GF-D8 (cell line): ENCODE data around the gene FANCD2.
"Not testable (repeated sequence)": the region's sequence is repeated elsewhere in the genome, so short reads cannot be mapped to it uniquely, and the experiment has no call there.

Experiments
- DNase-seq: peaks from one replicate; lab custom pipeline; 2025; lab: John Stamatoyannopoulos, UW

The FANCD2 gene

DNA sequence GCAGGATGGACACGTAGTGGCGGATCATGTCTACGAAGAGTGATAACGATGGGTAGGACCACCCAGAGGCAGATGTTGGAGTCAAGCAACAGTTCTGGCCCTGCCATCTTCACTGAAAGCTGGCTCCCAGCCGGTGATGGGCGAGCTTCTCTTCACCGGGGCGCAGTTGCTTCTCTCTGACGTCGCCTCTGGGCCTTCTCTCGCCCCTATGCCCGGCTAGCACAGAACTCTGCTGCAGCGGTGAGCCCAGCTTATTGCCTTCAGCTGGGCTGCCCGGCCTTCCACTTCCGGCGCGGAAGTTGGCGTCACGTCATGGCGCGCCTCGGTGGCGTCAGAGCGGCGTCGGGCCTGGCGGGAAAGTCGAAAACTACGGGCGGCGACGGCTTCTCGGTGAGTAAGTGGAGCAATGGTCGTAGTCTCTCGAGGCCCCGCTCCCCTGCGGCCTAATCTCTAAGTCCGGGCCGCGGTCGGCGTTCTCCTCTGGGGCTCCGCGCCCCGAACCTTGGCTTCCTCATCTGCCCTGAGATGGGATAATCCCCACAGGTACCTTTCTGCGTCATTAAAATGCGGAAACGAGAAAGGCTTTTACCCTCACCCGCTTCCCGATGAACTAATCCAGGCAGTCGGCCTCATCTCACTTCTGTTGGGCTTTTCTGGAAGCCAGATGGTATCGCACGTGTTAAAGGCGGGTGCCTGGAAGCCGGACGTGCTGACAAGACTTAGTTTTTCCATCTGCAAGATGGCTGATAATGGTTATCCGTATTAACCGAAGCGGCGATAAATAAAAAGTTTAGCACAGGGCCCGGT is at the start of gene FANCD2:
Gene FANCD2, plus strand, starts transcription at position 354 of the 807 bp plus-strand sequence. CDS start 2,221 bp downstream, outside the sequence.
- DNase-seq: peak; percentile 45

DNA sequence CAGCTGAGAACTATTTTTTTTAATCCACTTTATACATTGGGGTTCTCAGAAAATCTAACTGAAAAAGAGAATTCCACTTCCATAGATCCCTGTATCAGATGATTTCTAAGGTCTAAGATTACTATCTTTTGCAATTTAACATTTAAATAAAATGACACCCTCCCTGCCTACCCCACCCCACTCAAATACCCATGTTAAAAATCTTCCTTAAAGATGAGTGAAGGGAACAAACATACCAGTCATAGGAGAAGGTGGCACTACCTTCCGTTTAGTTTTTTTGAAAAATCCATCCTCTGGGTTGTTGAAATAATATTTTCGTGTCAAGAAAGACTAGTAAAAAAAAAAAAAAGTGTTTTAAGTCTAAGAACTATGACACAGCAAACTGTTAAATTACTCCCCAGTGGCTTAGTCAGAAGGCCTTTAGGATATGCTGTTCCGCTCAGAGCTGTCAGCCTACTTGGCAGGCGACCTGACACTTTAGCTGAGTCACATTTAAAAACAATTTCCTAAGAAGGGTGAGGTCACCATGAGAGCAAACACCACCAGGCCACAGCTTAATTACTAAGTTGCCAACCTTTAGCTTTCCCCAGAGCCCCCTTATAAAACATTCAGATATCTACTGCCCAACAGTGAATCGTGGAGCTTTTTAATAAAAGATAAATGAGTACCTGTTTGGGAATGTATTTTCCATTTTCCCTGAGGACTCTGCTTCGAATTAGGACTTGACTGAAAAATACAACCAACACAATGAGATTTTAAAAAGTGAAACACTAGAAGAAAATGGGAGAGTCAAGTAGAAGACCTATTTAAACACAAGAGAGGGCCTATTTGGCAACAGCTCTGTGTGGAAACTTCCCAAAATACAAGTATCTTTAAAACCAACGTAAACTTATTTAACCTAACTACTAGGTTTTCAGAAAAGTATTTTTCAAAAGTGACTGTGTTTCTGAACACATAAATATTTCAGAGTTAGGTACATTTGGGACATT is 49.2 kb upstream of the FANCD2 start:
- DNase-seq: peak; percentile 92

DNA sequence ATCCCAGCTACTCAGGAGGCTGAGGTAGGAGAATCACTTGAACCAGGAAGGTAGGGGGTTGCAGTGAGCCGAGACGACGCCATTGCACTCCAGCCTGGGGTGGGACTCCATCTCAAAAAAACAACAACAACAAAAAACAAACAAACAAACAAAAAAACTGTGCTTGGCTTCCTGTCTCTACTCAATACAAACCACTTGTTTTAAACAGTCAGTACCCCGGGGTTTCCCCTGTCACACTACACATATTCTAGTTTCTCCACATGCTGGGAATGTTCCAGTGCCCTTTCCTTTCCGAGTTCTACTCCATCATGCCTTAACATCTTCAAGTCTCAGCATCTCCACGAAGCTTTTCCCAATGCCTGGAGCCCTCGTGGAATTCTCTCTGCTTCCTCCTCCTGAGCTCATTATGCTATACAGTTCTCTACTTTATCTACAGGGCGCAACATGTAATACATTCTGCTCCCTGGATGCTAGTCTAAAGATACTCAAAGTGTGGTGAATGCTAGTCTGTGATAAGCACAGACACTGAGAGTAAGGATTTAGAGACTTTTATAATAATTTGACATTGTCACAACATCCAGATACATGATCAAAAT is 47.4 kb upstream of the FANCD2 start:
- DNase-seq: no peak

DNA sequence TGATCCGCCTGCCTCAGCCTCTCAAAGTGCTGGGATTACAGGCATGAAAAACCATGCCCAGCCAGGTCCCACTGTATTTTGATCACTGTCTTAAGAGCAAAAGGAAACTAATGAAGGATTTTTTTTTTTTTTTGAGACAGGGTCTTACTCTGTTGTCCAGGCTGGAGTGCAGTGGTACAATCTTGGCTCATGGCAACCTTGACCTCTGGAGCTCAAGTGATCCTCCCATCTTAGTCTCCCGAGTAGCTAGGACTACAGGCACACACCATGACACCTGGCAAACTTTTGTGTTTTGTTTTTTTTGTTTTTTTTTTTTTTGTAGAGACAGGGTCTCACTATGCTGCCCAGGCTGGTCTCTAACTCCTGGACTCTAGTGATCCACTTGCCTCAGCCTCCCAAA is 46.0 kb upstream of the FANCD2 start:
- no peak for DNase-seq

DNA sequence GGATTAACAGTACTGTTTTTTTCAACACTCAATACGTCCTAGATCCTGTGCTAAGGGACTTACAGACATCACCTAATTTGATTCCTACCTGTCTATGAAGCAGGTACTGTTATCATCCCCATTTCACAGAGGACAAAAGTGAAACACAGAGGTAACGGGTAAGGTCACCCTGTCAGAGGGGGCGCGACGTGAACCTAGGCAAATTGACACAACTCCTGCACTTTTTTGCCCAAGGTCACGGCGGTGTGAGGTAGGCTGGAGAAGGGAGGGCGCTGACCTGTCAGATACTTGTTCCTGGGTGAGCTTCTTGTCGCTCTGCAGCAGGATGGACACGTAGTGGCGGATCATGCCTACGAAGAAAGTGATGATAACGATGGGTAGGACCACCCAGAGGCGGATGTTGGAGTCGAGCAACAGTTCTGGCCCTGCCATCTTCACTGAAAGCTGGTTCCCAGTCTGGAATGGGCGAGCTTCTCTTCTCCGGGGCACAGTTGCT is 40.0 kb upstream of the FANCD2 start:
- DNase-seq: no peak

DNA sequence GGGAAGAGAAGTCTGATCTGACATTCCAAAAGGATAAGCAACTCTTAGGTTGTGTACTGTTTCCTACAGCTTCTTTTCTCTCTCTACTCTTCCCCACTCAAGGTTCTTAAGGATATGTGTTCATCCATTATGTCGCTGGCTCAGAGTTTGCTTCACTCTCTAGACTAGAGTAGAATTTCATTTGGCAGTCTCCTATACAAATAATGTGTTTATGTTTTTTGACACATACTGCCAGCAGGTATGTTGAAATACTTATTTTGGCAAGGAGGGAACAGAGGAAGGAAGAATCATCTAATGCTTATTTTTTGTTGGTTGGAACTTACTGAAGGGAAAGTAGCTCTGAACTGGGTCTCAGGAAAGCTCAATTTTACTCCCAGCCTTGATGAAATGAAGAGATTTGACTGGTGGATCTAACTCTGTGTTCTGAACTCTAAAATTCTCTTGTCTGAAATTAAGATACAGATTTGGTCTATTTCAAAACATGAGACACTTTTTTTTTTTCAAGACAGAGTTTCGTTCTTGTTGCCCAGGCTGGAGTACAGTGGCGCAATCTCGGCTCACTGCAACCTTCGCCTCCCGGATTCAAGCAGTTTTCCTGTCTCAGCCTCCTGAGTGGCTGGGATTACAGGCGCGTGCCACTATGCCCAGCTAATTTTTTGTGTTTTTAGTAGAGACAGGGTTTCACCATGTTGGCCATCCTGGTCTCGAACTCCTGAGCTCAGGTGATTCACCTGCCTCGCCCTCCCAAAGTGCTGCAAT is 32.0 kb upstream of the FANCD2 start:
- DNase-seq: no peak

DNA sequence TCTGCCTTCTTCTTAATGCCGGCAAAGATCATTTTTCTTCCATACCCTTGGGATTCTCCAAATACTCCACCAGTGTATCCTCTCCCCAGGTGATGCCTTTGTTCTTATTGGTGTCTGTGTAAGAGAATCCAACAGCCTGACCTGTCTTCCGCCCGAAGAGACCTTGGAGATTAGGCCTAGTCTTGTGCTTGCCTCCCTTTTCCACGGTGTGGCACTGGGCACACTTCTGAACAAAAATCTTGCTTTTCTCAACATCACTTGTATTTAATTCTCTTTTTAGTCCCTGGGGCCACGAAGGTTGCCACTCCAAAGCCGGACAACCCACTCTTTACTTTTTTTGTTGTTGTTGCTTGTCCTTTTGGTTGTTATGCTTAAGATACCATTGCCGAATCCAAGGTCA is 25.6 kb upstream of the FANCD2 start:
- DNase-seq: no peak

DNA sequence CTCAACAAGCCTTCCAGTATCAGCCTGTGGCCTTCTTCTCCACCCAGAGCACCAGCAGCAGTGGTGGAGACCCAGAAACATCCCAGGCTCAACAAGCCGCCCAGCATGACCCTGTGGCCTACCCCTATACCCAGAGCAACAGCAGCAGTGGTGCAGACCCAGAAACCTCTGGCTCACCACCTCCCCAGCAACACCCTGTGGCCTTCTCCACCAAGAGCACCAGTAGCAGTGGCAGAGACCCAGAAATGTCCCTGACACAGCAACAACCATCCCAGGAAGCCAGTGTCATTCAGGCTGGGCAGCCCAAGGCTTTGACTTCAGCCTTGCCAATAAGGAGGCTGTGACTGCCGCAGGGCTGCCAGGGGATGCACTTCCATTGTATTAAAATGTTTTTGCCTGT is 23.3 kb upstream of the FANCD2 start:
- DNase-seq: no peak

DNA sequence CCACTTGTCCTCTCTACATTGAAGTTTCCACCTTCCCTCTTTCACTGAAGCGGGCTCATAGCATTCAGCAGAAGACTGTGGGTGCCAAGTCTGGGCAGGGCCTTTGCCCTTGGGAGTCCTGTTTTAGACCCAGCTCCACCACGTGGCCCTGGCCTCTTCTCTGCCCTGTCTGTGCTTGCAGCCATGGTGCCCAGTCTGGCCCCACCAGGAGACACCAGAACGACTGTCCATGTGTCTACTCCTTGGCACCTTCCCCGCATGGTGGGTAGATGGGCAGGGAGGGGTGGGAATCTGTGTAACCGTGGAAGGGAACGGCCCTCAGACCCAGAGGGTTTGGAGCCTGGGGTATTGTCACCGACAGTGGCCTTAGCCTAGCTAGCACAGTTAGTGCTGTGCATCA is 21.7 kb upstream of the FANCD2 start:
- no peak for DNase-seq

DNA sequence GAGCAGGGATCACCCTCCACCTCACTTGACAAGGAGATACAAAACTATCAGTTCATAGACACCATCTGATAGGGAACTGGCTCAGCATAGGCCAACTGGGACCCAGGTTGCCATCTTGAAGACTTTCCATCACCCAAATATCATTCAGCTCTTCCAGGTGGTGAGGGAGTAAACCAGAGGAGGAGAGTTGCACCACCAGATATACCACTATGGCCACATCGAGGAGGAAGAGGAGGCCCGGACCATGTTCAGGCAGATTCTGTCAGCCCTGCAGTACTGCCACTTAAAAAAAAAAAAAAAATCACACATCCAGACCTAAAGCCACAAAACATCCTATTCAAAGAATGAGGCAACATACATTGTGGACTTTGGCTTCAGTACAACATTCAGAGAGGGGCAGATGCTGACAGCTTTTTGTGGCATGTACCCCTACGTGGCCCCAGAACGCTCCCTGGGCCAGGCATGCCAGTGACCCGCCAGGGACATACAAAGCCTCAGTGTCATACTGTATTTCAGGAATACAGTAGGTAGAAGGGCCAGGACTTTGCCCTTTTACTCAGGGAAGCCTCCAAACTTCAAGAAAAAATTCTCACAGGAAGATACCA is 21.2 kb upstream of the FANCD2 start:
- DNase-seq: no peak

DNA sequence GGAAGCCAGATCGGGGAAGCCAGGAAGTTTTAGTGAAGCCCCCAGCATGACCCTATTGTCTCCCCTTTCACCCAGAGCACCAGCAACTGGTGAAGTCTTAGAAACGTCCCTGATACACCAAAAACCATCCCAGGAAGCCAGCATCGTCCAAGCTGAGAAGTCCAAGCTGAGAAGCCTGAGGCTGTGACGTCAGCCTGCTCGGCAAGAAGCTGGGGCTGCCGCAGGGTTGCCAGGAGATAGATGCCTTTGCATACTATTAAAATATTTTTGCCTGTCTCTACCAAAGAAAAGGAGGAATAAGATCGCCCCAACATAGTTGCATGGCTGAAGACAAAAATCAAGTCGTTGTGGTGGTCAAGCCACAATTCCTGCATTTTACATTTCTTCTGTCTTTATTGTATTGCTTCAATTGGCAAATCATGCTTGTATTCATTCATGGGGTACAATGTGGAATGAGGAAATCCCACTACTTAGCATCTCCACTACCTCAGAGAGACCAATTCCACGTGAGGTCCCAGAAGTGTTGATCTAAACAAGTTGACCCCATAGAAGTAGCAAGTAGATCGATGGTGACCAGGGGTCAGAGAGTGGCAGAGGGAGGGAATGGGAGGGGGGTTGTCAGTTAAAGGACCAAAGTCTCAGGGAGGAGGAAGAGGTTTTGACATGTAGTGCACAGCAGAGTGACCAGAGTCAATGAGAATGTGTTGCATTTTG is 20.0 kb upstream of the FANCD2 start:
- no peak for DNase-seq

DNA sequence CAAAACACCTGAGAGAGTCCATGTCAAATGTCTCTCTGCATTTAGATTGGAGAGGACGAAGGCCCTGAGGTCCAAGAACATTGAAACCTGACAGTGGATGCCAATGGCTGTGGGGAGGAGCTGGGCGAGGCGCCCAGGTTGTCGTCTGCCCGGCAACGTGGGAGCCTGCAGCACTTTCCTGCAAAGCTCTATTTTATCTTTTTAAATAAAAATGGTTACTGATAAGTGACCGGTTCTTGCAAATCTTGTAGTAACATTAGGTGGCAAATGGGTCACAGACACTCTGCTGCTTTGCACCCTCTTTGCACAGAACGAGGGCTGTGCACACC is 19.5 kb upstream of the FANCD2 start:
- DNase-seq: no peak

DNA sequence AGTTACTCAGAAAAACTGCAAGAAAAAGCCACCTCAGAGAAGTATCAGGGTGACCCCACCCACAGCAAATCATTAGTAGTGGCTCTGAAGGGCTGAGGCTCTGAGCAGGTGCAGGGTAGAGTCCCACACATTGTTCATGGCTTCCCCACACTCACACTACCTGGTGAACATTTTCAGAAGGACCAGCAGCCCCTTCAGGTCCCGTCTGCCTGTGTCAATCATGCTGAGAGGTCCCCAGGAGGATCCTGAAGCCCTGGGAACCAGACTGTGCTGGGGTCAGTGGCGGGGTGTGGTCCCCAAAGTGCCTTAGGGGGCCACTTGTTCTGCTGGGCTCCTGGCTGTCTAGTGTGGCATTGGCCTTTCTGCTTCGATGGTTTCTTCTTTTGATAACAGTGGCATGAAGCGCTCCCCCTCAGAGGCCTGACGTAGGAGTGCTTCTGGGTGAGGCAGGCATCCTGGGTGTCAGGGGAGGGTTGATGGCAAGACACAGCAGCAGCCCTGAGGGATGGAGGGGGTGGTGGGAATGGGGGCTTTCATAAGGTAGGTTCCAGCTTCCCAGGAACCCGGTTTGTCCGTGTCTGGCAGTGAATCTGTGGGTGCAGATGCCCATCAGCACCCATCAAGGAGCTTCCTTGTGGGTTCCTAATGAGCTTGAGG is 19.0 kb upstream of the FANCD2 start:
- no peak for DNase-seq

DNA sequence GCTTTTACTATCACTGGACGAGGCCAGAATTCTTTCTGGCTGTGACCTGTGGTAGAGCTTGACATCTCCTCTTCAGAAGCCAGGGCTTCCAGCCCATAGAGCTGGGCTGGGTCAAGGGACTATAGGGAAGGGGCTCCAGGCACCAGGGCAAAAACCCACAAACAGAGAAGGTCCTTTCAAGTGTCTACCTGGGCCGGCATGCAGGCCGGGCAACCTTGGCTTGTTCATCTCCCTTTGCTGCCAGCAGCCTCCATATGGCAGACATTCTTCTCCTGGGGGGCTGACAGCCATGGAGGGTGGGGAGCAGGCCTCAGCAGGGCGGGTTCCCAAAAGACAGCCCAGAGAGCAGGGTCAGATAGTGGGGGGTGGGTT is 18.0 kb upstream of the FANCD2 start:
- not testable (repeated sequence) for DNase-seq

DNA sequence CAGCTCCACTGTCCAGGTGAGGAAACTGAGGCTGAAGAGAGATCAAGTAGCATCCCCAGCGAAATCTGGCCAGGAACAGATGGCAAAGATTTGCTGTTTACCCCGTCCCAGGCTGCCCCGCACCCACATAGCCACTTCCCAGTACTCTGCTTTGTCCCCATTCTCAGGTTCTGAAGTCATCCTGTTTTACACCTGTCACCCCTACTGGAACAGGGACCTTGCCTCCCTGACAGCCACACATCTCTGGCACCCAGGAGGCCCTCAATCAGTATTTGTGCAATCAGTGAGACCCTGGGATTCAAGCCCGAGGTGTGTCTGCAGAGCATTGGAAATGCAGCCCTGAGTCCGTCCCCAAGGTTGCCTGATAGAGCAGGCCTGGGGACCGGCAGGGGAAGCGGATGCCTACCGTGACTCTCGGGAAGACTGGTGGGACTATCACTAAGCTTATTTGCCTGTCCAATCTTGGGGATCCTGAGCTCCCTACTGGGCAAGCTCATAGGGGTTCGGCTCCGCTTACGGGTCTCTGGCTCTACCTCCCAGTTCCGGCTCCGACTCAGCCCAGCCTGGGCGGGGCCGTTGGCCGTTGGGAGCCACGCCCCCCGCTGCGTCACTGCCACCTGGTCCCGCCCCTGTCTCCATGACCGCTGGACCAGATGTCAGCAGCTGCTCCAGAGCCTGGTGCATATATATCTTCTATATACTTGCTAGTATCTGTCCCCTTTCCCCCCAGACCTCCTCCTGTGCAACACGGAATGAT is 17.5 kb upstream of the FANCD2 start:
- no peak for DNase-seq

DNA sequence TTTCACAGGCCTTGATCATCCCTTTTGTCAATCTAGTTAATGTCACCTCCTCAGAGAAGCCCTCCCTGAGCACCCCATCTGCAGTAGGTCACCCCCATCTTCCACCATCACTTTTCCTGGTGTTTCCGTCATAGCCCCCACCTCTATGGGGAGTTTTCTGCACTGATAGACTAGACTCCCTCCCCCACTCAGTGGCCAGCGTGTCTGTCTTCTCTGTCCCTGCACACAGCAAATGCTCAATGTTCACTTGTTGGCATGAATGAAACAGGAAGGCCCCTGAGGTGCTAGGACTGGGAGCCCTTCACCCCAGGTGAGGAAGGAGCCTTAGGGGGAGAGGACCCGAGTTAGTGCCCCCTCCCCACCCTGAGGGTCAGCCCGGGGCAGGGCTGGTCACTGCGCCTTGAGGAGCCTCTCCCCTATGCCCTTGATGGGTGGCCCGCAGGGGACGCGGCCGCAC is 15.8 kb upstream of the FANCD2 start:
- DNase-seq: no peak

DNA sequence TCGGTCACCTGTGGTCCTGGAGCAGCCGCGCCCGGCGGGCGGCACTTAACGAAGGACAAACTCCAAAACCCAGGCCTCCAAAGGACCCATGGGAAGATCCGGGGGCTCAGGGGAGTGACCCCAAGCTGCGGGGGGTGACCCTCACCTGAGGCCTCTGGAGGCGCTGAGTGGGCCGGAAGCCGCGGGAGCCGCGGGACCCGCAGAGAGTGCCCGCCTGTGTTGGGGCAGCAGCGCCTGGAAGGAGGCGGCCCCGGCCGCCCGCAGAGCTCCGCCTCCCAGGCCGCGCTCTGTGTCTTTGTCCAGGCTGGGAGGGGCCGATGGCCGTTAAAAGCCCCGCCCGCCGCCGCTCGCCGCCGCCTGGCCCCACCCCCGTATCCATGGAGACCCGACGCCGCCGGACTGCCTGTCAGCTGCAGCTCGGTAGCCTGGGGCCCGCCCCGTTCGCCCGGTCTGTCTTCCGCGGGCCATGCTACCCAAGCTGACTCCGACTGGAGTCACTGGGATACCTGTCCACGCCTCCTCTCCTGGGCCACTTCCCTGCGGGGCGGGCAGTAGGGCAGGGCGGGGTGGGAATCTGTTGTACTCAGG is 15.3 kb upstream of the FANCD2 start:
- peak; percentile 48 for DNase-seq

DNA sequence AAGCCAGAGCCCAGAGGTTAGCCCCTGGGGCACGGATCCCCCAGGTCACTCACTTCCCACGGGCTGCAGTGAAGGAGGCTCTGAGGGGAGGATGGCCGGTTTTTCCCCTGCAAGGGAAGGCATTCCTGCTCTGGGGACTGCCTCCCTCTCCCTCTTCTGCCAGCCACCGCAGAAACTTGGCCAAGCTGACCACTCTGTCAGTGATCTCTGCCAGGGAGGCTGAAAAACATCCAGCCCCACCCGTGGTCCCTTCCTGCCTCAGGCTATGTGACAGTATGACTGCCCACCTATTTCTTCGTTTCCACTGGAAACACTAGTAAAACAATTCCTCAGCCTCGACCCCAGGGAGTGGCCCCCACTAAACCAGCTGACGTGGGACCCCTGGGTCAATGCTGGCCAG is 14.6 kb upstream of the FANCD2 start:
- no peak for DNase-seq

DNA sequence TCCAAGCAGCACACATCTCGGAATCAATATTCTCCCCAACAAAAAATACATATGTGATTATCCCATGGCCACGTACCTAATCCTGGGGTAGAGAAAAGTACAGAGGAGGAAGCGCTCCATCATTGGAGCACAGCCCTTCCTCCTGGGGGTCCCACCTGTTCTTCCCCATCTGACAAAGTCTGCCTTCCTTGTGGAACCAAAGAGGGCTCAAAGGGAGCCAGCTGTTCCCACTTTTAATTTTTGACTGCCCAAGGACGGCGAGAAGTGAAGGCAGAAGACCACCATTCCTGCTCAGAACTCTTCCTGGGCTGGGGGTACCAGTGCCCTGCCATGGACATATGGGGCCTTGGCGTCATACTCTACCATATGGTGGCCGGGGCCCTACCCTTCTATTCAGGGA is 14.1 kb upstream of the FANCD2 start:
- DNase-seq: no peak
